ENCODE measurements around the gene ATP6V0C. TPM values are rescaled to one million over a fixed set of nuclear protein-coding genes. Genes with fewer than 3 reads are reported as not detected.

ATP6V0C gene
- total RNA-seq, 4 donors from 2014 or later: 63.1 to 218 (median 126) TPM

GRCh38 chr16:2487517-2487842 is 26.3 kb upstream of the ATP6V0C start:
- intact Hi-C loops (cut with DNase I; ENCODE audit: low total_unique reads): no loop called here

GRCh38 chr16:2487903-2488531 is 25.7 kb upstream of the ATP6V0C start:
- intact Hi-C loops (cut with DNase I; ENCODE audit: low total_unique reads): no loop called here
- 78 to 80% methylated on average over 15 of the region's 15 CpGs for WGBS, 2 donors
- TF ChIP-seq POLR2A (IDR thresholded peaks at IDR 0.05) (no peak), CTCF (IDR thresholded peaks at IDR 0.05) (no peak)
- H3K4me3 ChIP-seq (ENCODE audit: low read depth, poor library complexity, severe bottlenecking): no peak overlapping the region
- DNase-seq (ENCODE audit: low spot score in 2 of 2): no peak

More at GRCh38 chr16:2487517-2487842, 26.3 kb upstream of the ATP6V0C start:
- H3K4me3 ChIP-seq (ENCODE audit: low read depth, poor library complexity, severe bottlenecking): no peak overlapping the region
- DNase-seq (ENCODE audit: low spot score in 2 of 2): no peak
- no peak for TF ChIP-seq POLR2A (IDR thresholded peaks at IDR 0.05)
- no peak for TF ChIP-seq CTCF (IDR thresholded peaks at IDR 0.05)
- 27 to 48% methylated on average over 8 of the region's 8 CpGs for whole genome bisulfite sequencing, 2 donors

GRCh38 chr16:2489581-2489980 is 24.2 kb upstream of the ATP6V0C start:
- TF ChIP-seq POLR2A (IDR thresholded peaks at IDR 0.05) (no peak), CTCF (IDR thresholded peaks at IDR 0.05) (no peak)
- intact Hi-C loops (cut with DNase I; ENCODE audit: low total_unique reads): no loop called here
- 90% methylated on average over 14 to 16 of the region's 16 CpGs for whole genome bisulfite sequencing, 2 donors
- no peak for DNase-seq (ENCODE audit: low spot score in 2 of 2)
- H3K4me3 ChIP-seq (ENCODE audit: low read depth, poor library complexity, severe bottlenecking): no peak overlapping the region

GRCh38 chr16:2490190-2491105 is 23.3 kb upstream of the ATP6V0C start:
- no peak for TF ChIP-seq POLR2A (IDR thresholded peaks at IDR 0.05)
- TF ChIP-seq CTCF (IDR thresholded peaks at IDR 0.05): no peak
- intact Hi-C loops (cut with DNase I; ENCODE audit: low total_unique reads): no loop called here
- 93% methylated on average over 22 to 23 of the region's 23 CpGs for WGBS, 2 donors
- no peak overlapping the region for H3K4me3 ChIP-seq (ENCODE audit: low read depth, poor library complexity, severe bottlenecking)
- no peak for DNase-seq (ENCODE audit: low spot score in 2 of 2)

GRCh38 chr16:2492292-2492691 is 21.5 kb upstream of the ATP6V0C start:
- intact Hi-C loops (cut with DNase I; ENCODE audit: low total_unique reads): no loop called here
- no peak for DNase-seq (ENCODE audit: low spot score in 2 of 2)
- TF ChIP-seq CTCF (IDR thresholded peaks at IDR 0.05) (no peak), POLR2A (IDR thresholded peaks at IDR 0.05) (no peak)
- no peak overlapping the region for H3K4me3 ChIP-seq (ENCODE audit: low read depth, poor library complexity, severe bottlenecking)
- 93 to 94% methylated on average over 13 of the region's 13 CpGs for WGBS, 2 donors
